ENCODE measurements around the gene COX6A2.

GRCh38 chr16:31471241-31471874 is 43.2 kb upstream of the COX6A2 start:
- no peak for TF ChIP-seq CTCF (IDR thresholded peaks at IDR 0.05 in 4 of 5, conservative IDR thresholded peaks at IDR 0.05 in 1 of 5)
- TF ChIP-seq POLR2A (IDR thresholded peaks at IDR 0.05): no peak
